ENCODE measurements around the gene S100P.

GRCh38 chr4:6687947-6688878 is 5.5 kb upstream of the S100P start:
- no peak for TF ChIP-seq SPI1 (IDR thresholded peaks at IDR 0.05; ENCODE audit: low read depth, low read length)
- TF ChIP-seq POLR2AphosphoS5 (IDR thresholded peaks at IDR 0.05; ENCODE audit: low read depth, low read length): no peak
- no peak for TF ChIP-seq POLR2A (IDR thresholded peaks at IDR 0.05; ENCODE audit: low read depth, low read length)
- no peak for TF ChIP-seq TAF1 (IDR thresholded peaks at IDR 0.05; ENCODE audit: low read depth, low read length)

Data from GM12891 (cell line).